GM12878 (cell line): Measurements from ENCODE around the gene PLCB4. TPM values are rescaled to one million over a fixed set of nuclear protein-coding genes. Genes with fewer than 3 reads are reported as not detected.

Experiments
- ATAC-seq: fragments of 200-7000 bp; cut with Tn5 transposase; 3 replicates; pipeline ENCODE4 v1.9.1; 2020; ENCODE audit warnings: mild to moderate bottlenecking, moderate library complexity
- BruUV-seq: library from RNA; stranded (reverse); fragments of 400-500 nt; replicated peaks from 2 replicates; lab custom pipeline; 2021; lab: Mats Ljungman, UMichigan
- CTCF ChIA-PET: fragments of 300-600 bp; sonication (Branson Sonifier 250); formaldehyde crosslinking; extraction: SDS; loops from one replicate; lab custom pipeline; 2021; ENCODE audit warnings: inconsistent platforms; lab: Yijun Ruan, JAX
- POLR2A ChIA-PET: fragments of 350-600 bp; formaldehyde crosslinking; extraction: SDS; loops from one replicate; lab custom pipeline; 2021; ENCODE audit warnings: inconsistent platforms; lab: Charles Lee
- RAD21 ChIA-PET: fragments of 300-600 bp; sonication (Branson Sonifier 250); formaldehyde crosslinking; loops from one replicate; lab custom pipeline; 2023; ENCODE audit warnings: antibody characterized with exemption; ENCODE audit not compliant: unreplicated experiment; lab: Charles Lee
- SMC1A ChIA-PET: fragments of 300-600 bp; sonication (Branson Sonifier 250); formaldehyde crosslinking; loops from one replicate; lab custom pipeline; 2023; ENCODE audit not compliant: unreplicated experiment, uncharacterized antibody; lab: Charles Lee
- DNase-seq: peaks from one replicate; pipeline ENCODE4 v3.0.0-alpha.2; 2011; ENCODE audit warnings: low read depth, low spot score
- FAIRE-seq: peaks from 3 replicates; lab custom pipeline; 2011; peaks lifted over from hg19 to GRCh38; lab: Jason Lieb, UNC
- H2AFZ ChIP-seq: 2 replicates; pipeline ENCODE4 v1.6.0; 2011; ENCODE audit warnings: low read depth, low read length, control low read depth; ENCODE audit not compliant: control insufficient read depth
- H3K27ac ChIP-seq: 2 replicates; pipeline ENCODE4 v1.5.1; 2011; ENCODE audit warnings: control low read depth; ENCODE audit not compliant: control insufficient read depth, insufficient read depth
- H3K27me3 ChIP-seq, 2 experiments: replicated peaks in 1 of 2; 2 replicates each; pipeline versions ENCODE4 v1.6.0 to v1.6.1; 2011; ENCODE audit warnings: low read length in 1 of 2; ENCODE audit not compliant: control insufficient read depth in 2 of 2, insufficient read depth in 2 of 2
- H3K36me3 ChIP-seq, 2 experiments: 2 replicates each; pipeline ENCODE4 v1.5.1; 2011; ENCODE audit warnings: low read length in 1 of 2; ENCODE audit not compliant: control insufficient read depth in 2 of 2, insufficient read depth in 2 of 2
- H3K4me1 ChIP-seq: 2 replicates; pipeline ENCODE4 v1.6.1; 2011; ENCODE audit warnings: mild to moderate bottlenecking, low read length, moderate library complexity, mixed read lengths; ENCODE audit not compliant: control insufficient read depth, insufficient read depth
- H3K4me2 ChIP-seq: 2 replicates; pipeline ENCODE4 v1.6.0; 2011; ENCODE audit warnings: control low read depth; ENCODE audit not compliant: control insufficient read depth, insufficient read depth
- H3K4me3 ChIP-seq: fragments of 200-600 bp; sonication (generic); 2 replicates; pipeline ENCODE4 v1.5.1; 2016
- H3K79me2 ChIP-seq: 2 replicates; pipeline ENCODE4 v1.6.0; 2011; ENCODE audit warnings: low read length; ENCODE audit not compliant: control insufficient read depth, insufficient read depth
- H3K9ac ChIP-seq: 2 replicates; pipeline ENCODE4 v1.8.0; 2011; ENCODE audit warnings: low read length, control low read depth, mixed read lengths; ENCODE audit not compliant: control insufficient read depth, insufficient read depth
- H3K9me3 ChIP-seq: replicated peaks from 3 replicates; pipeline ENCODE4 v1.5.1; 2011; ENCODE audit warnings: mild to moderate bottlenecking, low read length; ENCODE audit not compliant: control insufficient read depth, insufficient read depth
- H4K20me1 ChIP-seq: 2 replicates; pipeline ENCODE4 v1.6.0; 2011; ENCODE audit not compliant: control insufficient read depth, insufficient read depth
- HDGF ChIP-seq: fragments of 450-650 bp; IDR thresholded peaks from 2 replicates; pipeline ENCODE4 v1.6.1; 2016; ENCODE audit warnings: antibody characterized with exemption
- MLLT1 ChIP-seq: fragments of 450-650 bp; IDR thresholded peaks from 2 replicates; pipeline ENCODE4 v1.6.1; 2016; ENCODE audit warnings: mild to moderate bottlenecking
- MTA3 ChIP-seq: IDR thresholded peaks from 2 replicates; pipeline ENCODE4 v1.6.1; 2012; ENCODE audit warnings: low read length, inconsistent platforms, borderline replicate concordance
- NKRF ChIP-seq: fragments of 450-650 bp; conservative IDR thresholded peaks from 2 replicates; pipeline ENCODE4 v1.6.1; 2017; ENCODE audit warnings: mild to moderate bottlenecking, moderate library complexity
- SREBF1 ChIP-seq: IDR thresholded peaks from 2 replicates; pipeline ENCODE4 v1.6.1; 2012; ENCODE audit warnings: mild to moderate bottlenecking, low read length
- TCF3 ChIP-seq: IDR thresholded peaks from 2 replicates; pipeline ENCODE4 v1.6.1; 2012; ENCODE audit warnings: low read depth, mild to moderate bottlenecking, low read length, borderline replicate concordance; ENCODE audit not compliant: insufficient read depth
- TCF7 ChIP-seq: IDR thresholded peaks from 2 replicates; pipeline ENCODE4 v1.6.1; 2014; ENCODE audit warnings: antibody characterized with exemption, borderline replicate concordance
- YBX1 ChIP-seq: fragments of 450-650 bp; IDR thresholded peaks from 2 replicates; pipeline ENCODE4 v1.6.1; 2016; ENCODE audit warnings: antibody characterized with exemption
- ZZZ3 ChIP-seq: IDR thresholded peaks from 2 replicates; pipeline ENCODE4 v1.6.1; 2011; ENCODE audit warnings: low read depth; ENCODE audit not compliant: control insufficient read depth, insufficient read length
- WGBS: methylation state at CpG from one replicate; pipeline ENCODE4 v1.1.6; 2016; ENCODE audit warnings: low lambda C conversion rate; ENCODE audit not compliant: insufficient replicate concordance, insufficient coverage; ENCODE audit errors: missing lambda C conversion rate; 5-methylcytosine and 5-hydroxymethylcytosine counted together
- in situ Hi-C: fragments of 300-500 bp; cut with MboI; formaldehyde crosslinking; loops from 9 replicates; pipeline ENCODE4 v1.14.3; 2018; ENCODE audit warnings: mixed read lengths
- intact Hi-C: fragments of 100-400 bp; cut with micrococcal nuclease; formaldehyde crosslinking; loops from one replicate; pipeline ENCODE4 v1.14.2; 2022; ENCODE audit not compliant: unreplicated experiment
- polyA plus RNA-seq, 11 experiments: library from polyadenylated mRNA; depleted of rRNA in 4 of 11; unstranded in 6 of 11; stranded (reverse) in 5 of 11; fragments of >200 nt; fragmentation: Nextera tagmentation in 4 of 11; fragmentation: Illumina TruSeq in 1 of 11; extraction: Ambion mirVana in 4 of 11; extraction: Trizol in 1 of 11; gene quantifications; 1 replicate in 1 of 11; 2 replicates in 10 of 11; pipeline versions ENCODE4 v1.2.1 to v1.2.3, GENCODE V29; 2011 to 2016; ENCODE audit warnings: inconsistent platforms in 2 of 11, missing spikeins in 2 of 11, low read depth in 1 of 11
- total RNA-seq, 4 experiments: library from RNA; depleted of rRNA in 3 of 4; stranded (reverse); fragments of >200 nt in 3 of 4; fragmentation: Illumina TruSeq in 1 of 4; extraction: Trizol in 1 of 4; gene quantifications; 2 replicates each; pipeline versions ENCODE4 v1.2.1 to v1.2.3, GENCODE V29; 2013 to 2021
- TF ChIP-seq, protein P1 (sequence below): fragments of 450-650 bp; IDR thresholded peaks from 2 replicates; pipeline ENCODE4 v1.6.1; 2017; ENCODE audit warnings: borderline replicate concordance
- TF ChIP-seq, protein P2 (sequence below): IDR thresholded peaks from 2 replicates; pipeline ENCODE4 v1.6.1; 2011; ENCODE audit warnings: low read depth, mild to moderate bottlenecking, low read length, moderate library complexity, borderline replicate concordance; ENCODE audit errors: extremely low read depth

The PLCB4 gene
- total and polyA plus RNA-seq, 10 of the 15 experiments (the other 5 are each of a cell fraction or from before 2014, with no cell fraction given): not detected

GRCh38 chr20:9200620-9201019 is 131.7 kb downstream of the PLCB4 start (continued):
- TF ChIP-seq NKRF (no peak), SREBF1 (no peak), MLLT1 (no peak), MTA3 (no peak)
- TF ChIP-seq, protein P1, sequence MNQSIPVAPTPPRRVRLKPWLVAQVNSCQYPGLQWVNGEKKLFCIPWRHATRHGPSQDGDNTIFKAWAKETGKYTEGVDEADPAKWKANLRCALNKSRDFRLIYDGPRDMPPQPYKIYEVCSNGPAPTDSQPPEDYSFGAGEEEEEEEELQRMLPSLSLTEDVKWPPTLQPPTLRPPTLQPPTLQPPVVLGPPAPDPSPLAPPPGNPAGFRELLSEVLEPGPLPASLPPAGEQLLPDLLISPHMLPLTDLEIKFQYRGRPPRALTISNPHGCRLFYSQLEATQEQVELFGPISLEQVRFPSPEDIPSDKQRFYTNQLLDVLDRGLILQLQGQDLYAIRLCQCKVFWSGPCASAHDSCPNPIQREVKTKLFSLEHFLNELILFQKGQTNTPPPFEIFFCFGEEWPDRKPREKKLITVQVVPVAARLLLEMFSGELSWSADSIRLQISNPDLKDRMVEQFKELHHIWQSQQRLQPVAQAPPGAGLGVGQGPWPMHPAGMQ: no peak

DNA sequence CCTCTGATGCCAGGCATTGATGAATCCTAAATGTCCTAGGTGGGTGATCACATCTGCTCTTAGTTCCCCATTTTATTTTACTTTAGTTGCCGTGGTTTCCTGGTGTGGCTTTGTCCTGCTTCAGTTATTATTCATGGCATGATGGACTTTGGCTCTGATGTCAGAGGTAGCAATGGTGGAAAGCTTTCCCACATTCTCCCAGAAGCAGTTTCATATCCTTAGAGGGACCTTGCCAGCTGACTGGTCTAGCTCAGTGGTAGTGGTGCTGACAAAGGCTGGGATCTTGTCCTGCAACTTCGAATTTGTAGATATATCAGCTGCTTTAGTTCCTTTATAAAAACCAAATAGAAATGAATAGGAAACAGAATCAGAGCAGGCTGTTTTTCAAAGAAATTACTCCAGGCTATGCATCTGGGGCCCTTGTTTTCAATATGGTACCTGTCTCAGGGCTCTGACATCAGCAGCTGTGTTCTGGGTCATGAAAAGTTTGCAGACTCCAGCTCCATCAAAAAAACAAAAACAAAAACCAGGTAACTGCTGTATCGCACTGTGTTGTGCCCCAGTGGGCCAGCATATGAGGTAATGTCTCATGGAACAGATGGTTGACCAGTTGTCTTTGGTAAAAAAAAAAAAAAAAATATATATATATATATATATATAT is 133.7 kb downstream of the PLCB4 start:
- H3K9ac ChIP-seq: no peak overlapping the region
- DNase-seq (no peak), FAIRE-seq (no peak), ATAC-seq (no peak)
- in situ Hi-C loops (no loop called here), intact Hi-C loops (no loop called here)
- CTCF ChIA-PET: no interaction called here
- no peaks in the 10 kb centered on the region for H3K79me2 ChIP-seq
- 35% methylated on average over 3 of the region's 3 CpGs for WGBS
- H3K27ac ChIP-seq: no peak overlapping the region
- SMC1A ChIA-PET: interaction anchor here (0.6 kb wide), 1 partner anchor 645 kb away, joined by 3 read pairs; no protein-coding TSS in a partner anchor
- RAD21 ChIA-PET: no interaction called here
- no peaks in the 10 kb centered on the region for H3K9me3 ChIP-seq
- no peaks in the 10 kb centered on the region for H3K36me3 ChIP-seq
- no peaks in the 10 kb centered on the region for H3K4me1 ChIP-seq
- TF ChIP-seq SREBF1 (no peak), TCF7 (no peak), YBX1 (no peak), TCF3 (no peak), HDGF (no peak), NKRF (no peak), ZZZ3 (no peak)
- TF ChIP-seq, protein P2, sequence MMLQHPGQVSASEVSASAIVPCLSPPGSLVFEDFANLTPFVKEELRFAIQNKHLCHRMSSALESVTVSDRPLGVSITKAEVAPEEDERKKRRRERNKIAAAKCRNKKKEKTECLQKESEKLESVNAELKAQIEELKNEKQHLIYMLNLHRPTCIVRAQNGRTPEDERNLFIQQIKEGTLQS: no peak
- no peak overlapping the region for H3K4me2 ChIP-seq
- no peaks in the 10 kb centered on the region for H4K20me1 ChIP-seq
- H2AFZ ChIP-seq: no peak overlapping the region
- POLR2A ChIA-PET: no interaction called here
- no peak overlapping the region for H3K4me3 ChIP-seq
- no peaks in the 10 kb centered on the region for H3K27me3 ChIP-seq
- no TSS peak for BruUV-seq
